ENCODE measurements around the gene CFAP65. TPM values are rescaled to one million over a fixed set of nuclear protein-coding genes. Genes with fewer than 3 reads are reported as not detected.

CFAP65 gene
- total RNA-seq, 2 donors from 2014 or later = not detected

GRCh38 chr2:218992703-218993344 is 48.5 kb downstream of the CFAP65 start:
- no peaks in the 10 kb centered on the region for H3K9me3 Mint-ChIP-seq
- ATAC-seq (replicated peaks in 1 of 2) = peak; percentile 8 to 12
- DNase-seq = no peak
- H3K27me3 Mint-ChIP-seq (ENCODE audit: low read depth) = peaks cover 83% of the 10 kb centered on the region
- H3K27ac Mint-ChIP-seq = no peak overlapping the region
- no peaks in the 10 kb centered on the region for H3K36me3 Mint-ChIP-seq (ENCODE audit: insufficient read depth in 2 of 2)
- H3K4me3 Mint-ChIP-seq = peak overlapping the region in 1 of 2 donors; percentile 42
- peaks cover 11% of the 10 kb centered on the region for H3K4me1 Mint-ChIP-seq (ENCODE audit: low read depth)

- ATAC-seq (replicated peaks in 1 of 2) = no peak
- Mint-ChIP-seq H3K9me3 (no peaks in the 10 kb centered on the region), H3K27ac (no peak overlapping the region), H3K4me3 (no peak overlapping the region), H3K4me1 (ENCODE audit: low read depth) (peaks cover 11% of the 10 kb centered on the region), H3K27me3 (ENCODE audit: low read depth) (peaks cover 83% of the 10 kb centered on the region), H3K36me3 (ENCODE audit: insufficient read depth in 2 of 2) (no peaks in the 10 kb centered on the region)
- no peak for DNase-seq
Observed at GRCh38 chr2:218992196-218992595, 49.1 kb downstream of the CFAP65 start.

- Mint-ChIP-seq H3K4me3 (no peak overlapping the region), H3K36me3 (ENCODE audit: insufficient read depth in 2 of 2) (no peaks in the 10 kb centered on the region), H3K9me3 (no peaks in the 10 kb centered on the region), H3K27me3 (ENCODE audit: low read depth) (peaks cover 84% of the 10 kb centered on the region), H3K27ac (no peak overlapping the region), H3K4me1 (ENCODE audit: low read depth) (peaks cover 11% of the 10 kb centered on the region)
- DNase-seq (no peak), ATAC-seq (replicated peaks in 1 of 2) (no peak)
Observed at GRCh38 chr2:218991674-218992168, 49.6 kb downstream of the CFAP65 start.

- Mint-ChIP-seq H3K36me3 (ENCODE audit: insufficient read depth in 2 of 2) (no peaks in the 10 kb centered on the region), H3K4me3 (no peak overlapping the region), H3K27me3 (ENCODE audit: low read depth) (peaks cover 86% of the 10 kb centered on the region), H3K4me1 (ENCODE audit: low read depth) (peaks cover 3% of the 10 kb centered on the region), H3K9me3 (no peaks in the 10 kb centered on the region), H3K27ac (no peak overlapping the region)
- DNase-seq (no peak), ATAC-seq (replicated peaks in 1 of 2) (no peak)
Observed at GRCh38 chr2:218990612-218991011, 50.7 kb downstream of the CFAP65 start.

- peaks cover 83% of the 10 kb centered on the region for H3K27me3 Mint-ChIP-seq (ENCODE audit: low read depth)
Observed at GRCh38 chr2:218990052-218990451, 51.3 kb downstream of the CFAP65 start.

GRCh38 chr2:218988650-218989049 is 52.7 kb downstream of the CFAP65 start:
- no peak overlapping the region for H3K4me3 Mint-ChIP-seq
- ATAC-seq (replicated peaks in 1 of 2) (no peak), DNase-seq (no peak)
- peaks cover 79% of the 10 kb centered on the region for H3K27me3 Mint-ChIP-seq (ENCODE audit: low read depth)
- H3K4me1 Mint-ChIP-seq (ENCODE audit: low read depth) = peaks cover 6% of the 10 kb centered on the region
- H3K27ac Mint-ChIP-seq = no peak overlapping the region
- H3K36me3 Mint-ChIP-seq (ENCODE audit: insufficient read depth in 2 of 2) = no peaks in the 10 kb centered on the region
- no peaks in the 10 kb centered on the region for H3K9me3 Mint-ChIP-seq

More at GRCh38 chr2:218990052-218990451, 51.3 kb downstream of the CFAP65 start:
- Mint-ChIP-seq H3K9me3 (no peaks in the 10 kb centered on the region), H3K4me1 (ENCODE audit: low read depth) (no peaks in the 10 kb centered on the region), H3K36me3 (ENCODE audit: insufficient read depth in 2 of 2) (no peaks in the 10 kb centered on the region), H3K27ac (no peak overlapping the region), H3K4me3 (no peak overlapping the region)
- DNase-seq (no peak), ATAC-seq (replicated peaks in 1 of 2) (no peak)

- Mint-ChIP-seq H3K4me3 (no peak overlapping the region), H3K27ac (no peak overlapping the region), H3K36me3 (ENCODE audit: insufficient read depth in 2 of 2) (no peaks in the 10 kb centered on the region), H3K4me1 (ENCODE audit: low read depth) (peaks cover 10% of the 10 kb centered on the region), H3K27me3 (ENCODE audit: low read depth) (peaks cover 83% of the 10 kb centered on the region), H3K9me3 (no peaks in the 10 kb centered on the region)
- no peak for ATAC-seq (replicated peaks in 1 of 2)
- DNase-seq = no peak
Observed at GRCh38 chr2:218988164-218988563, 53.2 kb downstream of the CFAP65 start.

- DNase-seq = no peak
- H3K36me3 Mint-ChIP-seq (ENCODE audit: insufficient read depth in 2 of 2) = no peaks in the 10 kb centered on the region
- ATAC-seq (replicated peaks in 1 of 2) = no peak
- H3K4me3 Mint-ChIP-seq = no peak overlapping the region
- peaks cover 14% of the 10 kb centered on the region for H3K4me1 Mint-ChIP-seq (ENCODE audit: low read depth)
- no peaks in the 10 kb centered on the region for H3K9me3 Mint-ChIP-seq
- peaks cover 88% of the 10 kb centered on the region for H3K27me3 Mint-ChIP-seq (ENCODE audit: low read depth)
- H3K27ac Mint-ChIP-seq = no peak overlapping the region
Observed at GRCh38 chr2:218986148-218986761, 55.1 kb downstream of the CFAP65 start.

GRCh38 chr2:218985325-218986091 is 55.8 kb downstream of the CFAP65 start:
- no peaks in the 10 kb centered on the region for H3K9me3 Mint-ChIP-seq
- H3K27me3 Mint-ChIP-seq (ENCODE audit: low read depth) = peaks cover 87% of the 10 kb centered on the region
- no peak overlapping the region for H3K27ac Mint-ChIP-seq

GRCh38 chr2:218985021-218985324 is 56.3 kb downstream of the CFAP65 start, which contains the start of gene FEV:
Gene FEV, minus strand, starts transcription at chr2:218985184. Its CDS starts 109 bp downstream, at chr2:218985075.
- Mint-ChIP-seq H3K4me1 (ENCODE audit: low read depth) (peaks cover 24% of the 10 kb centered on the region), H3K9me3 (no peaks in the 10 kb centered on the region), H3K27ac (no peak within 1 kb of the TSS), H3K4me3 (peak within 1 kb of the TSS; percentile 15 to 43), H3K27me3 (ENCODE audit: low read depth) (peaks cover 86% of the 10 kb centered on the region), H3K36me3 (ENCODE audit: insufficient read depth in 2 of 2) (no peaks in the 10 kb centered on the region)
- DNase-seq = no peak
- no peak for ATAC-seq (replicated peaks in 1 of 2)

More at GRCh38 chr2:218985325-218986091, 55.8 kb downstream of the CFAP65 start:
- Mint-ChIP-seq H3K4me1 (ENCODE audit: low read depth) (peaks cover 20% of the 10 kb centered on the region), H3K4me3 (peak overlapping the region in 1 of 2 donors; percentile 14), H3K36me3 (ENCODE audit: insufficient read depth in 2 of 2) (no peaks in the 10 kb centered on the region)
- ATAC-seq (replicated peaks in 1 of 2) (no peak), DNase-seq (no peak)

- H3K36me3 Mint-ChIP-seq (ENCODE audit: insufficient read depth in 2 of 2) = no peaks in the 10 kb centered on the region
- H3K4me3 Mint-ChIP-seq = peak overlapping the region; percentile 15 to 43
- peaks cover 30% of the 10 kb centered on the region for H3K4me1 Mint-ChIP-seq (ENCODE audit: low read depth)
- no peak for ATAC-seq (replicated peaks in 1 of 2)
- peaks cover 83% of the 10 kb centered on the region for H3K27me3 Mint-ChIP-seq (ENCODE audit: low read depth)
- no peak for DNase-seq
- H3K27ac Mint-ChIP-seq = no peak overlapping the region
- no peaks in the 10 kb centered on the region for H3K9me3 Mint-ChIP-seq
Observed at GRCh38 chr2:218984239-218985020, 56.9 kb downstream of the CFAP65 start.

- H3K9me3 Mint-ChIP-seq = no peaks in the 10 kb centered on the region
- no peaks in the 10 kb centered on the region for H3K36me3 Mint-ChIP-seq (ENCODE audit: insufficient read depth in 2 of 2)
- H3K27ac Mint-ChIP-seq = no peak overlapping the region
- no peak for ATAC-seq (replicated peaks in 1 of 2)
- peaks cover 77% of the 10 kb centered on the region for H3K27me3 Mint-ChIP-seq (ENCODE audit: low read depth)
- peak overlapping the region in 1 of 2 donors; percentile 27 for H3K4me3 Mint-ChIP-seq
- peaks cover 31% of the 10 kb centered on the region for H3K4me1 Mint-ChIP-seq (ENCODE audit: low read depth)
- DNase-seq = no peak
Observed at GRCh38 chr2:218983934-218984238, 57.4 kb downstream of the CFAP65 start.

Measured in activated T-cell treated with anti-CD3 and anti-CD28 coated beads, Interleukin-2, amount 50 U/mL, for 72 hours (primary cell).